CD4-positive, alpha-beta T cell treated with Interleukin-2 at 100 ng/mL for 4 hours (primary cell): ENCODE results near the gene DMD.

Experiments
- DNase-seq: peaks from one replicate; pipeline ENCODE4 v3.0.0-alpha.2; 2020; ENCODE audit warnings: low spot score

Gene DMD

DNA sequence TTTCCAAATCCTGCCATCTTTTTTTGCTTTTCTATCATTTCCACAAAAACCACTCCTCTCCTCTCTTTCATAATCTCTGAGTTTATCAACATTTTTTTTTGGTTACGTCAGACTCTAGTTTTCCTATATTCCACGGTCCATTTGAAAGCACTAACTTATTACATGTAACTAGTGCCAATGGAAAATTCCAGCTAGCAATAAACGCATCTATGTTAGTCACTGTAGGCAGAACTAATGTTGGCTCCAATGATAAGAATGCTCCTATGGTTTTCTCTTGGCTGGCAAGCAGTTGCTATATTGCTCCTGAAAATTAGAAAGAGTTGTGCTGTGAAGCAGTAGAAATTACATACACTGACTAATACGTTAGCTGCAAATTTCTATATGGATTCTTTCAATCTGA, 1504.9 kb downstream of the DMD start:
- DNase-seq: no peak

DNA sequence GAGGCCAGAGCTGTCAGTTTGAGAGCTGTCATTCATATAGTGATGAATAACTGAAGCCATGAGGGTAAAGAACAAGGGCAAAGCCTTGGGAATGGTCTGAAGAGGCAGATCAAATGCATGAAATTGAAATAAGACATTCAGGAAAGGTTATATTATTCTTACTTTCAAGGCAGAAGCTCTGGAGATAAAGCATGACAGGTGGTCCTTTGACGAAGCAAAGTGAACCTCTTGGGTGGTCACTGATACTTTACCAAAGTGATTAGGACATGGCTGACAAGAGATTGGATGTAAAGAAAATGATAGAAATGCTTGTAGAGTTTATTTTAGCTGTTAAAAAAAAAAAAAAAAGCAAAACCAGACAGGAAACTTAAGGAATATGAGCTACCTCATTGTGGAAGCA, 1505.5 kb downstream of the DMD start:
- DNase-seq: no peak

DNA sequence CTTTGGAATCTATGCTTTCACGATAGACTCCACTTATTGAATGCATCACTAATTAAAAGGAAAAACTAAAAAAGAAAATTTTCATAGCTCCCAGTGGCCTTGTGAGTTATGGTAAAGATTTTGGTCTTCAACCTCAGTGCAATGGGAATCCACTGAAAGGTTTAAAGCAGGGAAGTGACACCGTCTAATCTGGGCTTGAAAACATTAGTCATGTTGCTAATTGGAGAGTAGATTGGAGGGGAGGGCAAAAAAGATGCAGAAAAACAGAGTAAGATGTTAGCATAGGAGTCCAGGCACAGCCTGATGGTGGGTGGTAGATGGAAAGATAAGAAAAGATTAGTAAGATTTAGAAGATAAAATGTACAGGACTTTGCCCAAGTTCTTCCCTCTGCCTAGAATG, 1506.4 kb downstream of the DMD start:
- no peak for DNase-seq

DNA sequence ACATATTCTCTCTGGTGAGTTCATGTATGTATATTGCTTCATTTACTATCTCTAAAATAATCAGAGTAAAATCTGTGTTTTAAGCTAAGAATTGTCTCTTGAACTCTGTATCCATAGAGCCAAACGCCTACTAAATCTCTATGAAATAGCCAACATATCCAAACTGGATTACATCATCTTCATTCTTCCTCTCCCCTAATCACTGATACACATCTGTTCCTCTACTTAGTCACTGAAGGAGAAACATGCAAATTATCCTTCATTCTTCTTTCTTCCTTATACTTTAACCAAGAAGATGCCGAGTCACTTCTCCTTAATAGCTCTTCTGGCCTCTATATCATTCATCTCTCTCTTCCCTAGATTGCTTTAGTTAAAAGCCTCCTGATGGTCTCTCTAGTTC, 1509.1 kb downstream of the DMD start:
- DNase-seq: no peak

DNA sequence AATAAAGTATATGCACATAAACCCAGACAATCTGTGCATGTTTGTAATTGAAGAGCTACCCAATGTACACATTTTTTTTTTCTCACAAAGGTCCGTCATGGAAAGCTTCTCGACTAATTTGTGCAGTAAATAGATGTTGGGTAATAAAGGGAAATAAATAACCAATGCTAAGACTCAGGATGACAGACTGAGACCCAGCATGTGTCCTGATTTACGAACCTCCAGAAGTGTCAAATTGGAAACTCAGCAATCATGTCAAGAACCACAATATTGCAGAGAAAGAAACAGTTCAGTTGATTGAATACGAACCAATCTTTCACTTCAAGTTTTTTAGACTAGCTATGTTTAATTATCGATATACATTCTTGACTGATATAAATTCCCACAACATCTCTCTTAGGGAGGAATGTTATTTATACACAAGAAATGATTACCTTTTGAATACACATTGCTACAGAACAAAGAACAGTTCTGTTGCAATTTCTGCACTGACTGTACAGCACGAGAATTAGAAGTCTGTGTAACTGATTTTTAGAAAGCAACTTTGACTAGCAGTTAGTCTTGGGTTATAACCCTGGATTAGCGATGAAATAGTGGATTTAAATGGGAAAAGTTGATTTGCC, 1513.9 kb downstream of the DMD start:
- DNase-seq: no peak

DNA sequence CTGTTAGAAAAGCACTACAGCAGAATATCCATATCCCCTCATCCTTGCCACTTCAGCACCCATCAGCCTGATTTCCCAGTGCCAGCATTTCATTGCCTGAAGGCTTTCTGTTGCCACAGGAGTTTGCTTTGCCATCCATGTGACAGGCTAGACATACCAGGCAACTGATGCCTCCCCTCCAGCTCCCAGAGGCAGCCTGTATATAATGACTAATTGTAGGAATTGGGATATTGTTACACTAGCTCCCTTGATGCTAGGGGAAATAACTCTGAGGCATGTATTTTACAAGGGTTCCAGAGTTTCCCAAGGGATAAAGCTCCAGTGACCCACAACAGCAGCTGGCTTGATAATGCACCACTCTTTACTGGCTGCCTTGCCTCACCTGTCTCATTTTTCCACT, 1531.5 kb downstream of the DMD start:
- no peak for DNase-seq

DNA sequence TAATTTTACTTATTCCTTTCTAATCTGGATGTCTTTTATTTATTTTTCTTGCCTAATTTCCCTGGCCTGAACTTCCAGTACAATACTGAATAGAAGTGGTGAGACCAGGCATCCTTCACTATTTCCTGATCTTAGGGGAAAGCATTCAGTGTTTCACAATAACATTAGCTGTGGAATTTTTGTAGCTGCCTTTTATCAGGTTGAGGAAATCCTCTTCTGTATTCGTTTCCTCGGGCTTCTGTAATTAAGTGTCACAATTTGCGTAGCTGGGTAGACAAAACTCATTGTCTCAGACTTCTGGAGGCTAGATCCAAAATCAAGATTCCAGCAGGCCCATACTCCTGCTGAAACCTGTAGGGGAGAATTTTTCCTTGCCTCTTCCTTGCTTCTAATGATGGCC, 1541.1 kb downstream of the DMD start:
- DNase-seq: no peak

DNA sequence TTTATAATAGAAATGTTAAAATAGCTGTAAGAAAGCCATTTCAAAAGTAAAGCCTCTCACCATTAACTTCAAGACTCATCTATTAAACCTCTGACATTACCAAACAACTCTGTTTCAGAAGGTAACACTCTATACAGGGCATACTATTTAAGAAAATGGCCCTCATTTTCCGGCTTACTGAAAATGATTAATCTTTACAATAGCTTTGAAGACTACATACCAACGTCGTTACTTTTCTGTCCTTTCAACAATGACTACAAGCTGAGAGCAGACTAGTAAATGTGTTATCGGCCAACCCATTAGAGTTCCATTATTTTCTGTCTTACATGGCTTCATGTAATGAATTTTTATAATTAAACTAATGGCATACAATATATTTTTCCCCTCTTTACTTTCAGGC, 1545.9 kb downstream of the DMD start:
- DNase-seq: no peak

DNA sequence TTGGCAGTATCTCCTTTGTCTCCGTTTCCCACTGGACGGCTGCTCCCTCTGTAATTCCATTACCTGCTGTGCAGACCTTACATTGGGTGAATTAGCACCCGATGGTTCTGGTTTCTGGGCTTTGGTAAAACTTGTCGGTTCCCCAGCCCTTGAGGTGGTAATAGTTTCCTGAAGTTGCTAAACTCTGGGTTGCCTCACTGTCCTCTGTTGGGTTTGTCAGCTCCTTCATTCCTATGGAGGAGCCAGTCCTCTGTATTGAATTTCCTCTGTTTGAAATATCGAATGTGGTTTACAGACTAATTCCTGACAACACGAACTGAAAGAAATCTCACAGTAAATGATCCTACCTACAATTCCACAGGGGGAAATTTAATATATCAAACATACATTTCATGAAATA, 1548.2 kb downstream of the DMD start:
- DNase-seq: no peak

DNA sequence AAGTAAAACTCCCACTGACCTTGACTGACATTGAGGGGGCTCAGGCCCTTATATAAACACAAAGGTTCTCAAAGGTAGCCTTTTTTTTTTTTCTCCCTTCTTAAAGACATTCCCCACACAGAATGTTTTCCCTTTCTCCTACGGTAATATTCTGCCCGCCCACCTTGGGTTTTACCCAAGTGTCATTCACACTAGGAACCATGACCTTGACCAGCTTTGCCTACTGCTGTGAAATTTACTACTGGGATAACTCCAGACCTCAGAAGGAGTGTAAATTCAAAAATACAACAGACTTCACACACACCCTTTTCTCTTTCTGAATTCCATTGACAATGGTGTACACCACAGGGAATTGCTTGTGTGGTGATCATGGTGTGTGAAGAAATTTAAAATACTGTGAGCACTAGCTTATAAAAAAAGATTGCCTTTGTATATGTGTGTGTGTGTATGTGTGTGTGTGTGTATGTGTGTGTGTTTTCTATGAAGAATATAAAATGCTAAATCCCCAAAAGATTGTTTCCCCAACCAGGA, 1550.0 kb downstream of the DMD start:
- no peak for DNase-seq

DNA sequence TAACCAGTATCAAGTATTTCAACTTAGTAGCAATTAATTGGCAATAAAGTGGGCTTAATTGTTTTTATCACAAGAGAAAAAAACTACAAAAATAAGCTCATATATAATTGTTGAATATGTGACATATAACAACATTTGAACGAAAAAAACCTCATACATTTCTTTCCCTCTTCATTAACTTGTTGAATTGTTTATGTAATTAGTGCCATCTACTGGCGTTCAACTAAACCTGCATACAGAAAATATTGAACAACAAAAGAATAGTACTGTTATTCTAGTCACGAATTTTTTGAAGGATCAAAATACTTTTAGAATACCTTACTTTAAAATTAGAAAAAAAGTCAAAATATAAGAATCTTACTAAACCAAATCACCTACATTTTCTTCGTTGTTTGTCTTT, 1553.0 kb downstream of the DMD start:
- no peak for DNase-seq

DNA sequence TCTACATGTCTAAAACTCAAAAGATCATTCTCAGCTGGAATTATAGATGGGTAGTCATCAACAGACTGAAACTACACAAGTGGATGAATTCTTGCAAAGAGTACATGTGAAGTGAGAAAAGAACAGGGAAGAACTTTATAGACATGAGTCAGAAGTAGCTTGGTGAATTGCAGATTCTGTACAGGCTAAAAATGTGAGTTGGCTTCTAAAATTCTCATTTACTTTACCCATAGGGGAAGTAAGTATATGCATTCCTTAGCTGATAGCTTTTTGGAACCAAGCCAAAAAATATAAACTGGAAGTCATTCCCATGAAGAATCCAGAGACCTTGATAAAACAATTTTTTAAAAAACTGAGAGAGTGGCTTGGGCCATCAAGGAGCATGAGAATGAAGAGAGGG, 1555.3 kb downstream of the DMD start:
- no peak for DNase-seq

DNA sequence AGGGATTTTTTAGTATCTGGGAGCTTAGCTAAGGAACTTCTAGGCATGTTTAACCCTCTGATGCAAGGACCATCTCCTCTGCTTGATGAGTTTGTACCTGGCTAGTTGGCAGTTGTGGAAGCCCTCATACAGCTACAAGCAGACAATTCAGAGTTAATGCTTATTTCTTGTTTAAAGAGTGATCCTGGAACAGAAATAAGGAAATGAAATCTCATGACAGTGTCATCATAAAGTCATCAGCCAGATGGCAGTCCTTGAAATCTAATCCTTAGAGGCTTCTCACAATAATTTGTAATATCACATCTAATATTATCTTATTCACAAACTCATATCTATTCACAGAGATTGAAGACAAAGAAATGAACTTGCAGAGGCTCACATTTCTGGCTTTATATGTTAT, 1557.9 kb downstream of the DMD start:
- DNase-seq: no peak

DNA sequence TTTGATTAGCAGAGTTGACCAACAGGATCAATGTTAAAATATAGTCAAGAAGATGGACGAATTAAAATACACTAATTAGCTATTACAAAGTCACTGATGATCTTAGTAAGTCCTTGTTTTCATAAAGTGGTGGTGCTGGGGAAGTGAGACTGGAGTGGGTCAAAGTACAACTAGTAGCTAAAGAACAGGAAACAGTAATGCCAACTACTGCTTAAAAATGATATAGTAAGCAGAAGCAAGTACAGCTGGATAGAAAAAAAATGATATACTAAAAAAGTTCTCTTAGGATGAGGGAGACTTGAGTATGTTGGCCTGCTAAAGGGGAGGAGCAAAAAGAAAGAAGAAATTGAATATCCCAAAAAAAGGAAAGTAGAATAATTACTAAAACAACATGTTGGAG, 1558.7 kb downstream of the DMD start:
- DNase-seq: no peak

DNA sequence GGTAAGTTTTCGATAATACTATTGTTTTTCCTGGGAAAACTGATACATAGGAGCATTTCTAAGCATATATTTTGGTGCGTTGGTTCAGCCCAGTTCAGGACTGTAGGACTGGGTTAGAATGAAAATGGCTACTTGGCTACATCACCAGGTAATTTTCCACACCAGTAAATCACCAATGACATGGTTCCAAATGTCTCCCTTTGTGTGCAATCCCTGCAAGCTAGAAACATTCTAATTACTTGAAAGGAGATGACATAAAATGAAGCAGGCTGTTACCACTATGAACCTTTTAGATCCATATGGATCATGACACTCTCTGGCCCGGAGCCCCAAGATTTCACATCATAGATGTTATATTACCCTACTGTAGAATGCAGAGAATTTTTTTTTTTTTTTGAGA, 1562.1 kb downstream of the DMD start:
- no peak for DNase-seq

DNA sequence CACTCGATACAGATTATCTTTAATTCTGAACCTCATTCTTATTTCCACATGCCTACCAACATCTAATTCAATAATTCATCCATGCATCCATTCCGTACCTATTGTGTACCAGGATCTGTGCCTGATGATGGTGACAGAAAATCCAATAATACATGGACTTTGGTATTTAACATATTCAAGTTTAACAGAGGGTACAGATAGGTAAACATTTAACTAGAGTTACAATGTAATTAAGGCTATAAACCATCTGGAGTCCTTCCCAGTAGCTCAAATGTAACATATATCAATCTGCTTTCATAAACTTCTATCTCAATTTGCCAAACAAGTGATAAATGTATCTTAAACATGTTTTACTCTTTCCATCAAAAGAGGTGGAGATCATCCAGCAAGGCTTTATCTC, 1578.0 kb downstream of the DMD start:
- no peak for DNase-seq

DNA sequence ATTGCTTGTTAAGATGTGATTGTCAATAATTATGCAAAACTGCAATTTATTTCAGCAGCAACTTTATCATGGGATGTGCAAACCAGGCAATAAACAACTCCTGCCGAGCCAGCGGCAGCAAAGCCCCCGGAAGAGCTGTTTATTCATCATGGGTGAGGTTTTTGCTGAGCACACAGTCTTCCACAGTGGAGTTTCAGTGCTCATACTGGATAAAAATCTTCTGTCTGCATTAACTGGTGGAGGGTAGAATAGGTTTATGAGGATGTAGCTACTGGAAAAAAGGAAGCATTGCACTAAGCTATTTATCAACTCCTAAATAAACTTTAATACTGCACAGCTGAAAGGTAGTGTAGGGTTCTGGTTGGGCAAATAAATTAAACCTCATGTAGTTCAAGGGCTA, 1582.2 kb downstream of the DMD start:
- DNase-seq: no peak

DNA sequence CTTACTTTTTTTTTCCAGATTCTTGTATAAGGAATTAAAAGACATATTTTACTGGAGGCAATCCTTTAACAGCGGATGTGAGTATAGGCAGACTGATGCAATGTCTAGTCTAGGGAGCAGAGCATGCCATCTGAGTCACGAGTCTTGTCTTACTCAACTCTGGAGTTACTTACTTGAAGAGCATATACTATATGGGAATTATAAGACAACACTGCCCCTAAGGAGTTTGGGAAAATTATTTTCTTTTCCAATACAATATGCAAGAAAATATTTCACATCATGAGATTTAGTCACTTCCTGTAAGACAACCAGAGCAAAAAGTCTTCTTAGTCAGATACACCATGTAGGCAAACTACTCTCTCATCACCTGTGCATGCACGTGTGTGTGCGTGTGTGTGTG, 1602.2 kb downstream of the DMD start:
- no peak for DNase-seq

DNA sequence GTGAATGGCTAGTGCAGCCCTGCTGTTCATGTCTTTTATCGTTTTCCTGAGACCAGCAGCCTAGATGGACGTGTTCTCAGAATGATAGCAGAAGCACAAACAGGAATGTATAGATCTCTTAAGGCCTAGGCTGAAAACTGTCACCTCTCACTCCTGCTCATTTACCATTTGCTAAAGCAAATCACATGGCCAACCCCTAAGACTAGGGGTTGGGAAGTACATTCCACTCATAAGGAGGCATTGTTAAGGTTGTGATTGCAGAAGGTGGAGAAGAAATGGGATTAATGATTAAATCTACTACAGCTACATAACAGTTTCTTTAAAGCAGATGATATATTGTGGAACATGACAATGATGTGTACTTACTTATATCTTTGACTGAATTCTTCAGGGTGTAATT, 1602.7 kb downstream of the DMD start:
- DNase-seq: no peak

DNA sequence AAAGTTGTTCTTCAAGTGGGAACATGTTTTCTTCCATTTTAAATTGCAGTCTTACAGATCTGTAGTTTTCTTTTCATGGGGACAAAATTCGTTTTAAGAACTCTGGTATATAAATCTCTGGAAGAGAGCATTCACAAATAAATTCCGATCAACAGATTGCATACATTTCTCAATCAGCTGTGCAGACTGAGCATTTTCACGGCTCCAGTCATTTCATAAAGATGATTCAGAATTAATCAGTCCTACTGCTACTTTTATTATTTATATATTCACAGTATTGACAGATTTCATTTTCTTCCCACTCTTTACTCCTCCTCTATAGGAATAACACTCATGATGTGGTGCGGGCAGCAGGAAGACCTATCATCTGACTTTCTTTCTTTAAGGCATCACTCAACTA, 1604.6 kb downstream of the DMD start:
- no peak for DNase-seq

DNA sequence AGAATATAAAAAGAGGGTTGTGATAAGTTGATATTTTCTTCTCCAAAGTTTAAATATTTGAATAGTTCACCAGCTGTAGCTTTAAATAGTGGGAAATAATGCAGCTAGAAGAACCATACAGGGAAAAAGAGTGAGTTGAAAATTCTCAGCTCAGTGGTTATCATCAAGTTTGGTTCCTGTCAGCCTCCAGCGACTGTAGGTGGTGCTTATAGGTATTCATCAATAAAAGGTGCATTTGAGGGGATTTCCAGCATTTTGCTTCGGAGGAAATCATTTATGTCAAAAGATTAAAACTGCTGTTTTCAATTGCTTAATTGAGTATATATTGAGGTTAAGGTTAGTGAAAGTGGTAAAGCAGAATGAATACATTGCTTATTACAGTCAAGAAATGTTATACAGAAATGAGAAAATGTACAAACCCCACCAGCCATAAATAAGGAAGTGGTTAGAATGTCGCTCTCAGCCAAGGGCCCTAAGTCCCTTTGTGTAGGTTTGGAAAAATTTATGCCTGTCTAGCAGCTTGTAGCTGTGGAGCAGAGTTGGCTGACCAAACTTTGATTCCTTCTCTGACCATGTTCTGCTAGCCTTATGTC, 1606.6 kb downstream of the DMD start:
- no peak for DNase-seq

DNA sequence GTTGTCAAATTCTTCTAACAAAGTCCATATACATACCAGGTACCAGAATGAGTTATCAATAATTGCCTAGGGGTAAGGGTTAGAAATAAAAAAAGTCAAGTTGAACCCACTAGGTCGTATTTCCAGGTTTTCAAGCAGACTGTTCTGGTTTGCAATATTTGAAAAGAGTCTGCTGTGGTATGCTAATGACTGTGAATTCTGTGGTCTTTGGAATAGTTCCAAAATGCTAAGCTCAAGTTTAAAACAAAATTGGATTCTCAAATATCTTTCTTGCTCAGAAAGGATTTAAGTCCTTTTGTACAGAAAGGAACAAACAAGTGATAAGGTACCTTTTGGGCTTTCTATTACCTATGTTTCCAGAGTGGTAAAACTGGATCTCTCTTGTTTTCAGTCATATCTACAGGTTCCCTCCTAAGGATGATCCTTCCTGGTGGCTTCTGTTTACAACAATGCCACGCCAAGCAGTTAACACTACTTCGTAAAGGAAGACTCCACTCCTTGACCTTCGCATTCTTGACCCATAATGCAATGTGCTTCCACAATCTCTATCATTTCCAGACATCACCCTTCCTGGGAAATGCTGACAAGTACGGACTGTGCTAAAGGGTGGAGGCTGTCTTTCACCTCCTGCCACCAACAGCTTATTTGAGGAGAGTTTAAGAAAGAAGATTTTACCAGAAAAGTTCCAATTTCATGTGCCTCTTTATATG, 1607.8 kb downstream of the DMD start:
- no peak for DNase-seq

DNA sequence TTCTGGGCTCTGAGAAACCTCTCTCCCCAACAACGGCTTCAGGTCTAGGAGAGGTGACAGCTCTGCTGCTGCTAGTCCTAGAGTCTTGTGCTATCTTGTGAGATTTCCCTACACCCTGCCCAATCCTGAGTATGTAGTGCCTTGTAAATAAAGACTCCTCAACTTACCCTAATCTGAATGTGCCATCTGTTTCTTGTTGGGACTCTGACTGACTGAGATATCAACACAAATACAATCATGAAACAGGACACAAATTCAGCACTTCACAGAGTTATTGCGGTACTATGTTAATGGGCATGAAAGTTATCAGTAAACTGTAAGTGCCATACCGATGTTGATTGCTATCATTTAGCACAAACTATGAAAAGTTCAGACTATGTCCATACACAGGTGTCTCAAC, 1610.5 kb downstream of the DMD start:
- no peak for DNase-seq

DNA sequence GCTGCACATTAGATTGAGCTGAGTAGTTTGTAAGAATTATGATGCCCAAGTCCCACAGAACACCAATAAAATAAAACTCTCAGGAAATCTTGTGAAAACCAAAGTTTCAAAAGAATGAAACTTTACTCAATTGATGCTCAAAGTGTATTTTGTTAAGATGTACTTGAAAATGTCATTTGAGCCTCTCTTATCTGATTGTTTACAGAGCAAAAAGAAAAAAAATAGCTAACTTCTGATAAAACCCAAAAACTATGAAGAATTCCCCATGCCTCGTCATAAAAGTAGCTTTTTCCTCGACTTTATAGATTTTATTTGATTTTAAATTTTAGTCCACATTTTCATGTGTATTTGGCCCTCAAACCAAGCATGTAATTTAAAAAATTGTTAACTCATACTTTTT, 1618.0 kb downstream of the DMD start:
- no peak for DNase-seq
